Endothelial cell of umbilical vein (primary cell): ENCODE data around the gene SRP9. TPM values are rescaled to one million over a fixed set of nuclear protein-coding genes. Genes with fewer than 3 reads are reported as not detected.

ENCODE experiments used
- BruUV-seq: library from RNA; stranded (reverse); fragments of 400-500 nt; replicated peaks from 2 replicates; lab custom pipeline; 2021; lab: Mats Ljungman, UMichigan
- CTCF ChIA-PET: fragments of 300-600, 350-600 bp; sonication (Branson Sonifier 250); formaldehyde crosslinking; loops from one replicate; lab custom pipeline; 2021; ENCODE audit warnings: antibody characterized with exemption, inconsistent platforms; lab: Charles Lee
- POLR2A ChIA-PET: fragments of 300-600, 350-600 bp; sonication (Branson Sonifier 250); formaldehyde crosslinking; loops from one replicate; lab custom pipeline; 2021; ENCODE audit warnings: antibody characterized with exemption, inconsistent platforms; lab: Charles Lee
- DNase-seq: peaks from one replicate; pipeline ENCODE4 v3.0.0-alpha.2; 2011; ENCODE audit warnings: low read depth, low spot score
- FAIRE-seq: peaks from 2 replicates; lab custom pipeline; 2011; peaks lifted over from hg19 to GRCh38; lab: Jason Lieb, UNC
- H2AFZ ChIP-seq: 2 replicates; pipeline ENCODE4 v1.6.0; 2012; ENCODE audit warnings: low read depth, low read length, control low read depth, inconsistent platforms
- H3K27ac ChIP-seq: 2 replicates; pipeline ENCODE4 v1.5.1; 2011; ENCODE audit warnings: low read depth, mild to moderate bottlenecking, control low read depth, low read length, moderate library complexity; ENCODE audit not compliant: insufficient read depth
- H3K27me3 ChIP-seq, 2 experiments: 2 replicates each; pipeline versions ENCODE4 v1.6.0 to v1.6.1; 2011; ENCODE audit warnings: low read length in 2 of 2, mixed read lengths in 1 of 2; ENCODE audit not compliant: control insufficient read depth in 2 of 2, insufficient read depth in 2 of 2
- H3K36me3 ChIP-seq, 2 experiments: 2 replicates in 1 of 2; 3 replicates in 1 of 2; pipeline ENCODE4 v1.5.1; 2011; ENCODE audit warnings: low read length in 2 of 2, mild to moderate bottlenecking in 1 of 2, moderate library complexity in 1 of 2; ENCODE audit not compliant: control insufficient read depth in 2 of 2, insufficient read depth in 2 of 2; ENCODE audit errors: extremely low read depth in 1 of 2
- H3K4me1 ChIP-seq: 3 replicates; pipeline ENCODE4 v1.5.1; 2011; ENCODE audit warnings: mild to moderate bottlenecking, low read length; ENCODE audit not compliant: control insufficient read depth, insufficient read depth; ENCODE audit errors: extremely low read depth
- H3K4me2 ChIP-seq: 2 replicates; pipeline ENCODE4 v1.6.1; 2011; ENCODE audit warnings: low read length, control low read depth, mixed read lengths; ENCODE audit not compliant: insufficient read depth
- H3K4me3 ChIP-seq, 3 experiments: fragments of 200-600 bp in 1 of 3; sonication (generic), shearing (Covaris generic) in 1 of 3; replicated peaks in 1 of 3; 2 replicates each; pipeline ENCODE4 v1.5.1; 2011 to 2016; ENCODE audit warnings: control low read depth in 3 of 3, low read length in 3 of 3, mild to moderate bottlenecking in 2 of 3, inconsistent platforms in 1 of 3, low read depth in 1 of 3, moderate library complexity in 1 of 3; ENCODE audit not compliant: insufficient read depth in 1 of 3
- H3K79me2 ChIP-seq: 2 replicates; pipeline ENCODE4 v1.6.0; 2012; ENCODE audit warnings: low read length, inconsistent platforms; ENCODE audit not compliant: control insufficient read depth, insufficient read depth
- H3K9ac ChIP-seq: replicated peaks from 2 replicates; pipeline ENCODE3; 2011; ENCODE audit warnings: low read length, control low read depth; ENCODE audit not compliant: insufficient read depth; ENCODE audit errors: extremely low read depth
- H3K9me1 ChIP-seq: replicated peaks from 3 replicates; pipeline ENCODE4 v1.6.0; 2011; ENCODE audit warnings: mild to moderate bottlenecking, low read length; ENCODE audit not compliant: control insufficient read depth, insufficient read depth; ENCODE audit errors: extremely low read depth
- H3K9me3 ChIP-seq: replicated peaks from 2 replicates; pipeline ENCODE4 v1.5.1; 2012; ENCODE audit warnings: low read length, inconsistent platforms; ENCODE audit not compliant: control insufficient read depth, insufficient read depth
- H4K20me1 ChIP-seq: replicated peaks from 2 replicates; pipeline ENCODE3; 2011; ENCODE audit warnings: mild to moderate bottlenecking, low read length; ENCODE audit not compliant: control insufficient read depth, insufficient read depth; ENCODE audit errors: extremely low read depth
- CTCF ChIP-seq, 2 donors: IDR thresholded peaks; 1 replicate in 1 of 2; 2 replicates in 1 of 2; pipeline ENCODE4 v1.5.1; 2011; ENCODE audit warnings: low read length in 2 of 2, mild to moderate bottlenecking in 2 of 2, moderate library complexity in 2 of 2, control low read depth in 1 of 2, inconsistent platforms in 1 of 2, low read depth in 1 of 2; ENCODE audit not compliant: insufficient read depth in 1 of 2; ENCODE audit errors: extremely low read depth in 1 of 2
- EZH2 ChIP-seq: IDR thresholded peaks from 2 replicates; pipeline ENCODE4 v1.6.1; 2012; ENCODE audit warnings: borderline replicate concordance, low read depth, mild to moderate bottlenecking, moderate library complexity, low read length, inconsistent platforms; ENCODE audit not compliant: severe bottlenecking
- FOS ChIP-seq: IDR thresholded peaks from 2 replicates; pipeline ENCODE4 v1.6.1; 2011; ENCODE audit warnings: mild to moderate bottlenecking, low read length, moderate library complexity, borderline replicate concordance; ENCODE audit not compliant: insufficient read depth
- GATA2 ChIP-seq: IDR thresholded peaks from 2 replicates; pipeline ENCODE4 v1.7.0; 2011; ENCODE audit warnings: low read depth, mild to moderate bottlenecking, moderate library complexity, mixed read lengths, low read length; ENCODE audit not compliant: insufficient read length, insufficient read depth
- JUN ChIP-seq: IDR thresholded peaks from 2 replicates; pipeline ENCODE4 v1.6.1; 2011; ENCODE audit warnings: borderline replicate concordance, low read depth; ENCODE audit not compliant: insufficient read length, insufficient read depth
- MAX ChIP-seq: IDR thresholded peaks from 2 replicates; pipeline ENCODE4 v1.6.1; 2011; ENCODE audit not compliant: insufficient read depth, insufficient read length
- MYC ChIP-seq: IDR thresholded peaks from one replicate; pipeline ENCODE4 v1.6.1; 2011; ENCODE audit warnings: mild to moderate bottlenecking, low read depth, low read length
- POLR2A ChIP-seq: IDR thresholded peaks from 2 replicates; pipeline ENCODE4 v1.6.1; 2012; ENCODE audit warnings: low read depth, mild to moderate bottlenecking, control low read depth, low read length
- POLR2AphosphoS5 ChIP-seq: IDR thresholded peaks from 2 replicates; pipeline ENCODE4 v1.6.1; 2012; ENCODE audit warnings: low read depth, mild to moderate bottlenecking, control low read depth, low read length, moderate library complexity; ENCODE audit not compliant: insufficient read depth
- dilution Hi-C: fragments of 300-500 bp; cut with MboI; formaldehyde crosslinking; loops from one replicate; pipeline ENCODE4 v1.15.0; 2019; ENCODE audit warnings: low sequenced_read_pairs; ENCODE audit not compliant: extremely low pct_ligation_motif_present
- intact Hi-C: fragments of 100-400 bp; cut with micrococcal nuclease; formaldehyde crosslinking; loops from one replicate; pipeline ENCODE4 v1.10.0; 2022
- polyA plus RNA-seq, 4 experiments: library from polyadenylated mRNA; depleted of rRNA in 3 of 4; stranded (reverse) in 3 of 4; unstranded in 1 of 4; fragments of >200 nt; gene quantifications; 2 replicates each; pipeline versions ENCODE4 v1.2.1 to v1.2.3, GENCODE V29; 2011 to 2012; ENCODE audit warnings: missing spikeins in 1 of 4
- total RNA-seq: library from RNA; stranded (reverse); gene quantifications from 2 replicates; pipeline ENCODE4 v1.2.3, GENCODE V29; 2021

The SRP9 gene
- total and polyA plus RNA-seq, 2 donors (not counting 3 experiments of a cell fraction or from before 2014, with no cell fraction given): 283 to 384 TPM

GRCh38 chr1:225770561-225771248 lies 6.9 kb upstream of the SRP9 start:
- Histone ChIP-seq H3K36me3 (no peaks in the 10 kb centered on the region), H3K27me3 (no peaks in the 10 kb centered on the region), H3K79me2 (no peaks in the 10 kb centered on the region), H3K27ac (no peak overlapping the region), H3K4me2 (no peak overlapping the region), H3K9ac (no peak overlapping the region), H3K4me3 (no peak overlapping the region), H2AFZ (no peak overlapping the region), H3K9me3 (no peaks in the 10 kb centered on the region), H3K4me1 (peaks cover 26% of the 10 kb centered on the region), H4K20me1 (no peaks in the 10 kb centered on the region), H3K9me1 (no peaks in the 10 kb centered on the region)
- dilution Hi-C loops: no loop called here
- BruUV-seq: no TSS peak
- CTCF ChIA-PET: interaction anchor here (0.7 to 4.1 kb wide), 14 partner anchors 22 to 296 kb away, joined by 3 to 81 read pairs (median 12); partner anchors contain the start of gene ENAH
- TF ChIP-seq CTCF (IDR thresholded peaks at IDR 0.05; ENCODE audit: extremely low read depth in 1 of 2, insufficient read depth in 1 of 2, low read depth in 1 of 2, low read length in 2 of 2) (no peak), EZH2 (no peak), GATA2 (no peak), MYC (no peak), JUN (no peak), POLR2A (no peak), FOS (no peak), MAX (no peak), POLR2AphosphoS5 (no peak)
- POLR2A ChIA-PET: no interaction called here
- FAIRE-seq (no peak), DNase-seq (no peak)
- intact Hi-C loops: no loop called here
